NCI-H446 treated with DMSO at 0.1 percent for 48 hours (cell line): ENCODE measurements around the gene TEDC2.

ENCODE experiments used
- DNase-seq: peaks from one replicate; lab custom pipeline; 2025; lab: John Stamatoyannopoulos, UW

The TEDC2 gene

DNA sequence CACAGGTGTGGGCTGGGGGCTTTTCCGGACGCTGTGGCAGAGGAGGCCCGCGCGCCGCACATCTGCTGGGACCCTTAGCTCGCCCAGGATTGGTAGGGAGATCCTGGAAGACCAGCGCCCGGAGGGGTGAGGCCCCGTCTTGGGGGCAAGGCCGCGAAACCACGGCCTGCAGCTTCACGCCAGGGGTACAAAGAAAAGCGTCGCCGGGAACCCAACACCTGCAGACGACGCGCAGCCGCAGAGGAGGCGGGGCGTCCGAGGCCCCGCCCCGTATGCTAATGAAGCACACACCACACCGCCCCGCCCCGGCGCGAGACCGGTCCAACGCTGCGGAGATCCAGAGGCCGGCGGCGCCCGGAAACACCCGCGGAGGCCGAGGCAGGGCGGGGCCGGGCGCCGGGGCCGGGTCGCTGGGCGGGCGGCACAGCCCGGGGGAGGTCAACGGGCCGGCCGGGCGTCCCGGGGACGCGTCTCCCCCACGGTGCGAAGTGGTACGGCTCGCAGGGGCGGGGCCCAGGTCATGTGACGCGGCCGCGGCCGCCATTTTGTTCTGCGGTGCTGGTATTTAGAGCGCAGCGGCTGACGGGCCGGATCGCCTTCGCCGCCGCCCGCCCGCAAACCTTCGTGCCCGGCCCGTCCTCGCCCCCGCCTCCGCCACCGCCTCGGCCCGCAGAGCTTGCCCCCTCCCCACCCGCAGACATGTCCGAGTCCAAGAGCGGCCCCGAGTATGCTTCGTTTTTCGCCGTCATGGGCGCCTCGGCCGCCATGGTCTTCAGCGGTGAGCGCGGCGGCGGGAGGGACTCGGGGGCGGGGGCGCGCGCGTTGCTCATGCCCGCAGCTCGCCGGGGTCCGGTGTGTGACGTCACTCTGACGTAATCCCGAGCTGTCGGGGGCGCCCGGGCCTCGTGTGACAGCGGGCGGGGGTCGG is 53.8 kb downstream of the TEDC2 start, which contains the start of gene ATP6V0C:
Gene ATP6V0C, plus strand, starts transcription at position 548 of the 928 bp plus-strand sequence. Its CDS starts 152 bp downstream, at position 700.
- peak; percentile 75 for DNase-seq
